HG02588 (cell line): Measurements from ENCODE around the gene LPAR3.
"Not testable (repeated sequence)": the region's sequence is repeated elsewhere in the genome, so short reads cannot be mapped to it uniquely, and the experiment has no call there.

Experiments
- ATAC-seq: cut with Tn5 transposase; IDR thresholded peaks from one replicate; pipeline ENCODE4 v1.9.1; 2021; ENCODE audit warnings: mild to moderate bottlenecking, moderate library complexity; ENCODE audit not compliant: unreplicated experiment

LPAR3 gene, protein sequence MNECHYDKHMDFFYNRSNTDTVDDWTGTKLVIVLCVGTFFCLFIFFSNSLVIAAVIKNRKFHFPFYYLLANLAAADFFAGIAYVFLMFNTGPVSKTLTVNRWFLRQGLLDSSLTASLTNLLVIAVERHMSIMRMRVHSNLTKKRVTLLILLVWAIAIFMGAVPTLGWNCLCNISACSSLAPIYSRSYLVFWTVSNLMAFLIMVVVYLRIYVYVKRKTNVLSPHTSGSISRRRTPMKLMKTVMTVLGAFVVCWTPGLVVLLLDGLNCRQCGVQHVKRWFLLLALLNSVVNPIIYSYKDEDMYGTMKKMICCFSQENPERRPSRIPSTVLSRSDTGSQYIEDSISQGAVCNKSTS

DNA sequence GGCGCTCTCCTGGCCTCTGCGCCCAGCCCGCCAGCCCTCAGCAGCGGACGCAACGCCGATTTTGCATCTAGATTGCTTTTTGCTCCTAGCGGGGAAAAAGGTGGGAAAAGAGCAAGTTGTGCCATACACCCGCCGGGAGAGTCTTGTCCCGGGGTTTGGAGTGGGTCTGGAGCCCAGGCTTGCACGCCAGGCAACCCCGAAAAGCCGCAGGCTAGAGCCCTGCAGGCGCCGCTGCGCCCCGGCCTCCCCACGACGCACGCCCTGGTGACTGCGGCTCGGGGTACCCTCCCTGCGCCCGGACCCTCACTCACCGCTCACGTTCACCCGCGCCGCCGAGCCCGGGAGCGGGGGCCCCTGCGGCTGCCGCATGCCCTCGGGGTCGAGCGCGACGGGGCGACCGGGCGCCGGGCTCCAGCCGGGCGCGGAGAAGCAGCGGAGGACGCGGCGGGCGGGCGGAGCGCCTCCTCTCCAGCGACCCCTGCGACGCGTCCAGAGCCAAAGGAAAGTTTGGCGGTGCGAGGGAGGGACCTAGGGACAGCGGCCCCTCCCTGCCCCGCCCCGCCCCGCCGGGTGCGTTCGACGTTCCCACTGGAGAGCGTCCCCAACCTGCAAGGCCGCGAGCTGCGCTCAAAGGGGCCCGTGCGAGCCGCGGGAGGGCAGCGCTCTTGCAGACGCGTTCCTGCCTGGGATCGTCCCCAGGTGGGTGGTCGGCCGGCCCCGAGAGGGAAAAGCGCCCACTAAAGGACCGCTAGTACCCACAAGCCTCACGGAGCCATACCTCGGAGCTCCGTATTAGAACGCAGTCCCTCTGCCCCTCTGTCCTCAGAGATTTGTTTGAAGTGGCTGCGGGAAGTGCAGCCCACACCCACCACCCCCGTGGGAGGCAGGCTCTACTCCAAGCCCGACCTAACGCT, at the start of gene LPAR3:
LPAR3 (minus strand) TSS at position 502 of the 914 bp plus-strand sequence. CDS start 27,086 bp downstream, outside the sequence.
- ATAC-seq, result no peak

DNA sequence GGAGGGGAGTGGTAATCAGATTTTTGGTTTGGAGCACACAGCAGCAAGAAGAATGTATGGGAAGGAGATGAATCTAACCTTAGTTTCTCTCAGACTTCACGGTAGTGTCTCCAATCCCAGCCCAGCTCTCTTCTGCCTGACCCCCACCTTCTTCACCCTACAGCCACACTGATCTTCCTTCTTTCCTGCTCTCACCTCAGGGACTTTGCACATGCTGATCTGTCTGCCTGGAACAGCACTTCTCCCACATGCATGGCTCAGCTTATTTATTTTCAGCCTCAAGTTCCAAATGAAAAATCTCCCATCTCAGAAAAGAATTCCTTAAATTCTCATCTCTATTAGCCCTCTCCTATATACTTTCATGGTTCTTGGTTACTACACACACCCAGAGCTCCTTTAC, 48.8 kb upstream of the LPAR3 start:
- ATAC-seq, result no peak

DNA sequence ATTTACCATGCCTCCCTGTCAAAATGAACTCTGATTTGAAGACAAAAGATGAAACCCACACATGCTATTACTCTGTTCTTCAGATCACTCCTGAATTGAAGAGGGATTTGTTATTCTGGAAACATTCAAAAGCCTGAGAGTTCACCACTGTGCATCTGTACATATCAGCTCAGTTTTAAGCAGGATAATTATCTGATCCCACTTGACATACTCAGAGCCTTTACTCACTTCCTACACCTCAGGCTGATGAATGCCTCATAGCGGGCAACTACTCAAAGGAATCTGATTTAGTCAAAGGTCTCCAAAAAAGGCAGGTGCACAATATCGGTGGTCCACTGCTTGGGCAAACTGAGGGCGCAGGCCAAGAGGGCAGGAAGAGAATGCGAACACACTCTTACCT, 47.5 kb upstream of the LPAR3 start:
- ATAC-seq, result no peak

DNA sequence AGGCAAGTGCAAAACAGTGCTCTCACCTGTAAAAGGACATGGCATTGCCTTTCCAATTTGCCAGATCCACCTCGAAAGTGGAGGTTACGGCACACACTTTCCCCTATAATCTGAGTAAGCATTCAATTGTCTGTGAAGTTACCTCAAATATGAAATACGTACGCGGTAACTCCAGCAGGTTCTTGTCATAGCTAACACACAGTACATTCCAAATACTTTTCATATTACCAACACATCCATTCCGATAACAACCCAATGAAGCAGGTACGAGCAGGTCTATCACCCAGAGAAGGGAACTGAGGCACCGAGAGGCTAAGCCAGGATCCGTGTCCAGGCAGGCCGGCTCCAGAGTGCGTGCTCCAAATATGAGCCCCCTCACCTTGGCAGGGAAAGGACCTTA, 46.8 kb upstream of the LPAR3 start:
- ATAC-seq, result no peak

DNA sequence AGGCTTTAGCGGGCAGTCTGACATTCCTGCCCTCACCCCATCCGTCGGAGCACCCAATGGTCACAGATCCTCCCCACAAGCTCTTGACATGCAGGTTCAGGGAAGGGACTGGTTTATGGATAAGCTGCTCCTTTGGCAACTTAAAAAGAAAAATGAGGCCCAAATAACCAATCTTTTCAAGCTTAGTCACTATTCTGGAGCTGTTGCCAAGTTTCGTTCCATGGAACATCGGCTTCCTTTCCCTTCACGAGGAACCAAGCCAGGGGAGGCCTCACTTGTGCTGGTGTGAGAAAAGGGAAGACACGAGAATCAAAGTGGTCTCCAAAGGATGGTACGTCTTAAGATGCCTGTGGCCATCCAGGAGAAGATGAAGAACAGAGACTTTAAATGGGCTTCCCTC, 46.1 kb upstream of the LPAR3 start:
- no peak for ATAC-seq

DNA sequence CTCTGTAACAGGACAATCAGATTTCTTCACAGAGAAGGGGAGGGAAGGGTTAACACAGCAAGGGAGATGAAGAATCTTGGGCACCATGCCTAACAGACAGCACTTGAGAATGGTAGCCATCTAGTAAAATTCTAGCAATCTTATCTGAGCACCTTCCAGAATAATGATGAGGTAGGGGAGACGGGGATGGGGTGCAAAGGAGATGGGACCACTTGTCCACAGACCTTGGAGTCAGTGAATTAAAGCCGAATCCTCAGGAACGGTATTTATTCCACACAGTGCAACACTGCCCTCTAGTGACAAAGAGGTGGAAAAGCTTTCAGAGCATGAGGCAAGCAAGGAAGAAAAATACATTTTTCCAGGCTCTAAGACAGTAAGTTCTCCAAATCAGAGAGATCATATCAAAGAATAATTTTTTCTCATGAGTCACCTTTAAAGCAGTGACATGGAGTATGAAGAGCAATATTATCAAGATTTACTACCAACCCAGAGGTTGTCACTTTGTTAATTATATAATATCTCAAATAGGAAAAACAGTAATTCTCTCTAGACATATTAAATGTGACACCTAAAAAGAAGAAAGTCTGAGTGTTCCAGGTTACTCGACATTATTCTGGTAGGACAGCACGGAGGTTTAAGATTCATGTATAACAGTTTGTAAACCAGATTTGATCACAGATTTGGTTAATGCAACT, 43.3 kb upstream of the LPAR3 start:
- ATAC-seq, result no peak

DNA sequence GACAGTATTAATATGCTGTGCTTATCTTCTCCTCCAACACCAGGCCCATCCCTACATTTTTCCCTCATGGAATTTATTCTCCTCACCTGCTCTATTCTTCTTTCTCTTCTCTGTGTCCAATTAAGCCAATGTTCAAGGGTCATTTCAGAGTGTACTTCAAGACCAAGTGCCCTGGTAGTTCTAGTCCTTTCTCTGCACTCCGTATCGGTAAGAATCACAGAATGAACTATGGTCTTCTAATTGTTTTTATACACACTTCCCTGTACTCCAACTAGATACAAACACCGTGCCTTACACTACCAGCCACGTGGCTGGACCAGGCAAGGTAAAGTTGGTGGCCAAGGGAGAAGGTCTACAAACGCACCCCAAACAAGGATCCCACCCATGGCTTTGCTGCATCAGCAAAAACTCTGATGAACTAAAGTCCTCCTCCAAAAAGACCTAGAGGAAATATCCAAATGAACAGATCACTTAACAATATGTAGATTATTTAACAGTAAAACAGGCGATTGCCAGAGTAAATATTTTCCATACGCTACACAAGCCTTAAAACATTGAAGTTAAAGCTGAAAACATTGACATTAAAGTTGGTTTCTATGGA, 40.1 kb upstream of the LPAR3 start:
- ATAC-seq, result no peak

DNA sequence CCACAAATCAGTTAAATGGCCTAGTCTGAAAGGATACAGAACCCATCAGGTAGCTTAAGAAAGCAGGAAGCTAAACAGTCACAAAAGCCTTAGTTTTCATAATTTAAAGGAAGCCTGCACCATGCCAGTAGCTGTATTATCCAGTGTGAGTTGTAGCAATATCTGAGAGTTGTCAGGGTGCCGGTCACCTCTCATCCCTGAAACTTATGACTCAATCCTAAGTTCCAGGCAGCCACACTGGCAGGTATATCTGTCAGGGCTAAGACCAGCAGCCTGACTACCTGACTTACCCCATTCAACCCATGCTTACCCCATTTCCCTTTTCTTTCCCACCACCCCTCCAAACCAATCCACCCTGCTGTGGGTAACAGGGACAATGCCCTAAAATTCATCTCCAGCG, 37.8 kb upstream of the LPAR3 start:
- ATAC-seq, result no peak

DNA sequence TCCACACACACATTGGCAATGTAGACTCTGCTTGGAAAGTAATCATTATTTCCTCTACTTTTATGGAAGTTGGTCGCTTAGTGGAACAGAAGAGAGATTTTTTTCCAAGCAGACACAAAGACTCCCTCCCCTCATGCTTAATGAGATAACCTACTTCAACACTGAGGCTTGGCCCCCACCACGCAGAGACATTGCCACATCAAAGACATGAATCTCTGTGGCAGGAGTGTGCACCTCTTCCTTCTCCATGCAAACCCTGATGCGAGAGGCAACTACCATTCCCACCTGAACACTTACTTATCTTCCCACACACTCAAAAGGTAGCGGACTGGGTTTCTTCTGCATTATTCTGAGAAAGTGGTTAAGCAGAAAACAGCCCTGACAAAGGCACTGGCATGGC, 37.3 kb upstream of the LPAR3 start:
- ATAC-seq, result no peak

DNA sequence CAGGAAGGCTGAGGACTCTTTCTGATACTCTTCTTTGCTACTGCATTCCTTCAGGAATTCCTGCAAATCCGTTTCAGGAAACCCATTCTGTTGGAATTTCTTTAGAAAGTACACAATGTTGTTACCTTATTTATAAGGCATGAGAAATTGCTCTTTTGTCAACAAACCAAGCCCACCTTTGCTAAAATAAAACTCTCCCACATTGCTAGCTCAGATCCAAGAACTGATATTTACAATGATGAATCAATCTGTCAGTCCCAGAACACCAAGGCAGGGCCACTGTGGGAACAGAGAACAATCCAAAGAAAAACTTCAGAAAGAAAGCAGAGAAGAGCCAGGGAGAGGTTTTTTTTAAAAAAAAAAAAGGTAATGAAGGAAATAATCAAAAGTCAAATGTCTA, 36.6 kb upstream of the LPAR3 start:
- ATAC-seq, result no peak

DNA sequence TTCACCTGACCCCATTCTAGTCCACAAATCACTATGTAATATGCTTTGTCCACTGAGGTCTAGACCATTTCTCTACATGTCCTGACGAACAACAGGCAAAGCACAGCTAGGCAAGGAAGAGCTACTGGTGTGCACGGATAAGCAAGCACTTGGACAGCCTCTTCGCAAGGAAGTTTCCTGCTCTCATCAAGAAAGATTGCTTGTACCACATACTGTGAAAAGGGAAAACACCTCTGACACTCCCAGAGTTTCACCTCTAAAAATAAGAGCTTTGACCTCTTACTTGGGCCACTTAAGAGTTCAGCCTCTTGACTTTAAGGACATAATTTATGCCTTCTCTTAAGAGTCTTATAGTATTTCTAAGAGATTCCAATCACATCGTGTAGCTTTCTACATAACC, 36.0 kb upstream of the LPAR3 start:
- no peak for ATAC-seq

DNA sequence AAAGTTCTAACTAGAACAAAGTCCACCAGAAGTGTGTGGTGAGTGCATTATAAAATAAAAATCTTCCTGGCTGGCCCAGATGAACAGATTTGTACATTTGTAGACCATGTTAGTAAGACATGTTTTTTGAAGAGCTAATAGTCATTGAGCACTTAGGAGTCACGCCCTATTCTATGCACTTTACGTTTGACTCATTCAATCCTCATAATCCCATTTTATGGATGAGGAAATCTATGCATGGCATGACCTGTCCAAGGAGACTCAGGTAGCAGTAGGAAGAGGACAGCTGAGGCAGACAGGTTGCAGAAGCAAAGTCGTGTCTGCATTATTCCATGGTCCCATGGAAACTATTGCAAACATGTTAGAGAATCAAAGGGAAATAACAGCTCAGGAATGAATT, 30.3 kb upstream of the LPAR3 start:
- no peak for ATAC-seq

DNA sequence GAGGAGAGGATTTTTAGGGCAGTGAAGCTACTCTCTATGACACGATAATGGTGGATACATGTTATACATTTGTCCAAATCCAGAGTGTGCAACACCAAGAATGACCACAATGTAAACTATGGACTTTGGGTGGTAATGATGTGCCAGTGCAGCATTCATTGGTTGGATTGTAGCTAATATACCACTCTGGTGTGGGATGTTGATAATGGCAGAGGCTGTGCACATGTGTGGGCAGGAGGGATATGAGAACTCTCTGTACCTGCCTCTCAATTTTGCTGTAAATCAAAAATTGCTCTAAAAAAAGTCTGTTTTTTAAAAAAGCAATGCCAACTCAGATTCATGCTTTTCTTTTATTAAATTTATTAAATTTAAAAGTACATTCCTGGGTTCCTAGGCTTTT, 27.2 kb upstream of the LPAR3 start:
- ATAC-seq, result no peak

DNA sequence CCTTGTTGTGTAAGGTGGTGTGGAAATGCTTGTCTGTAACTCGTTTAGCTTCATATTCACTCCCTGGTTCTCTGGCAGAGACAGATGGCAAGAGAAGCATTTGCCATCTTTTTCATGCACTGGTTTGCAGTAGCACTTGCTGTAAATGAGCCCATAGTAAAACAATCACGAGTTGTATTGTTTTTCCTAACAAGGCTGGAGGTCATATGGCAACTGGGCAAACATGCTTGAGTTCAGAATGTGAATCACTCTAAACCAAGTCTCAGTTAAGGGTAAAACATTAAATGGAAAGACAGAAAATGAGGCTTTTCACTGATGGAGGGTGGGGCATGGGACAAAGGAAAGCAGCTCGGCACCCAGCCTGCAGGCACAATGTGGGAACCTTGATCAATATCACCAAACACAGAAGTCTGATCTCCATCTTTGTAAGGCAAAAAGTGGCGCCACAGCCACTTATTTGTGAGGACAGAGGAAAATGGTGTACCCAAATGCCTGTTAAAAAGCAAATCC, 26.5 kb upstream of the LPAR3 start:
- ATAC-seq, result no peak

DNA sequence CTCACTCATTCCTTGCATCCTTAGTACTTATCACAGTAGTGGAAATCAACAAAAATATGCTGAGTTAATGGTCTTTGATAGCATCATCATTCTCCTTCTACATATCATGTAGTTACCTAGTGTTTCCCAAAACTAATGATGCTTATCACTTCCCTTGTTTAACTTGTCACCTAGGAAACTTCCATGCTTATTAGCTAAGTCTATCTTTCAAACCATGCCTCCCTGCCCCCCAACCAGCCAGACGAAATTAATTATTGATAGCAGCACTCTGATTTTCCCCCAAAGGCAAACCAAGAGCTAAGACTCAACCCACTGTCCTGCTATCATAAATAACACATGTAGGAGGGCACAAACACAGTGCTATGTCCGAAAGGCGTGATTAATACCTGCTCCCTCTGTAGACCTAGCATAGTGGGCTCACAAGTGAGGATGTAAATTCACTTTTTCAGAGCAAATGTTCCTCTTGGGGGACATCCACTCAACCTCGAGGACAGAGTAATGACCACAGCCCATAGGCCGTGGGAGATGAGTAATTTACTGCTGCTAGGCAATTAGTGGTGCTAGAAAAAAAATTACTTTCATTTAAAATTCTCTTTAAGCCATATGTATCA, 25.8 kb upstream of the LPAR3 start:
- ATAC-seq, result no peak

DNA sequence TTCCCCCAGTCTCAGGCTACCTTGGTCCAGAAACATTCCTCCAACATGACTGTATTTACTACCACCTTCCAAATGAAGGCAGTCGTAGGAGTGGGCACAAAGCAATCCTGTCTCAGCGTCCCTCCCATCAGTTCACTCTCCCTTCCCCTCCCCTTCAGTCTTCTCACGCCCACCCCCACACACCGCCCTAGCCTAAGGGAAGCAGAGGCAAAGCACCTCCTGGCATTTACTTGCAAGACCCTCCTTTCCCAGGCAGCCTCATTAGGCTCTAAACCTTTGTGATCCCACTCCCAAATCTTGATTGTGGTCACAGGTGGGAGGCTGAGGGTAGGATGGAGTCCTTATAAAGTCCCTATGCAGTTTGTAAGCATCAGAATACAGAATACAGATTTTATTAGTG, 23.9 kb upstream of the LPAR3 start:
- ATAC-seq, result no peak

DNA sequence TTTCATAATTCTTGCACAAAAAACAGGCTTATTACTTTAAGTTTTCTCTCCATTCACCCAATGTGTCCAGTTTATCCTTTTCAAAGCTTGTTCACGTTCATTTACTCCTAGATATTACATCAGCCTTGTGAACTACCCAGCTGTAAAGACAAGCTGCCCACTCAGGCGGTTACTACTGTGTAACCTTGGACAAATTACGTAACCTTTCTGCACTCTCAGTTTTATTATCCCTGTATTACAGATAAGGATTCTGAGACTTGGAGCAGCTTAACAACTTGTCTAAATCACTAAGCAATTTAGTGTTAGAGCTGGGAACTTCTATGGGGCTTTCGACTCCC, 20.5 kb upstream of the LPAR3 start:
- no peak for ATAC-seq

DNA sequence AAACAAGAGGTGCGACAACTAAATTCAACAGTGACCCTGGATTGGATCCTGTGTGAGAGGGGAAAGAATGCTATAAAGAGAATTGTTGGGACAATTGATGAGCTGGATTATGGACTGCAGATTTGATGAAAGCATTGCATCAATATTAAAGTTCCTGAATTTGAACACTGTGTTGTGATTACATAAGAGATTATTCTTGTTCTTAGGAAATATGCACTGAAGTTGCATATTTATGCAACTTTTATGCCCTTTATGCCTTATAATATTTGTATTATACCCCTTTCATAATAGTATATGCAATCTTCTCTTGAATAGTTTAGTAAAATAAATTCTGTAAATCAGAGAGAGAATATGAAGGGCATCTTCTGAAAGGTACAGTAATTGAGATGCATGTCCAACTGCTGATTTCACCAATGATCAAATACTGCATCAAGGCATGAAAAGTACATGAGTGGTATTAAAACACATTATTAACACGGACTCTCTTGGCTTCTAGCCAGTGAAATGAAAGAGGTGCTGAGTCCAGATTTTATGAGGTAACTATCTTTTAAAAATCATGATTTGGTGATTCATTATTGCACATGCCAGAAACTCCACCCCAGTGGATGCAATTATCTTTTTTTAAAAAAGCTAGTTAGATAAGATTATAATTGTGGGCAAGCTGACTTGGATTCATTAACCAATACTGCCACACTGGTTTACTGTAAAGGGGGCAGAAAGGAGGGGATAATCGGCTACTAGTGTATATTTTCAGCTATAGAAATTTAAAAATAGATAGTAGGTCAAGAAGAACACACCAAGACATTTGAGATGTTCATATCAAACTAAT, 19.9 kb upstream of the LPAR3 start:
- ATAC-seq, result no peak

DNA sequence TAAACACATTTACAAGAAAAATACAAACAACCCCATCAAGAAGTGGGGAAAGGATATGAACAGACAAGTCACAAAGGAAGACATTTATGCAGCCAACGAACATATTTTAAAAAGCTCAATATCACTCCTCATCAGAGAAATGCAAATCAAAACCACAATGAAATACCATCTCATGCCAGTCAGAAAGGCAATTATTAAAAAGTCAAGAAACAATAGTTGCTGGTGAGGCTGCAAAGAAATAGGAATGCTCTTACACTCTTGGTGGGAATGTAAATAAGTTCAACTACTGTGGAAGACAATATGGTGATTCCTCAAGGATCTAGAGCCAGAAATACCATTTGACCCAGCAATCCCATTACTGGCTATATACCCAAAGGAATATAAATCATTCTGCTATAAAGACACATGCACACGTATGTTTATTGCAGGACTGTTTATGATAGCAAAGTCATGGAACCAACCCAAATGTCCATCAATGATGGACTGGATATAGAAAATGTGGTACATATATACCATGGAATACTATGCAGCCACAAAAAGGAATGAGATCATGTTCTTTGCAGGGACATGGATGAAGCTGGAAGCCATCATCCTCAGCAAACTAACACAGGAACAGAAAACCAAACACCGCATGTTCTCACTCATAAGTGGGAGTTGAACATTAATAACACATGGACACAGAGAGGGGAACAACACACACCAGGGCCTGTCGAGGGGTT, 15.9 kb upstream of the LPAR3 start:
- not testable (repeated sequence) for ATAC-seq
